ENCODE results near the gene GJA4.

The GJA4 gene

GRCh38 chr1:34792868-34793727 is at the start of gene GJA4:
GJA4 (plus strand) TSS chr1:34792999; CDS start chr1:34794214, 1,215 bp downstream.
- no peak within 1 kb of the TSS for H3K4me3 ChIP-seq (ENCODE audit: low read depth, low read length)
- no peak for TF ChIP-seq CTCF (IDR thresholded peaks at IDR 0.05; ENCODE audit: insufficient read depth, low read depth, low read length, missing control alignments)
- no peak for DNase-seq (ENCODE audit: low read depth)

DNA sequence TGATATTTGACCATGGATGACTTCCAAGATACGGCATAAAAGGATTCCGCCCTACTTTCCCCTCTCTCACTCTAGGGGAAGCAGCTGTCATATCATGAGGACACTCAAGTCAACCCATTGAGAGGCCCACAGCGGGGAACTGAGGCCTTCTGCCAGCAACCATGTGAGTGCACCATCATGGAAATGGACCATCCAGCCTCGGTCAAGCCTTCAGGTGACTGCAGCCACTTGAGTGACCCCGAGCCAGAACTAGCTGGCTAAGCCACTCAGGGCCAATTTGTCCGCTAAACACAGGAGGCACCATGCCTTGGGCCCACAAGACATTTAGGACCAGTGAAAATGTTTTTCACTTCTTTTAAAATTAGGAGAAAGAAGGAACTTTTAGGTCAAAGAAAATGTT is 49.0 kb upstream of the GJA4 start:
- DNase-seq (ENCODE audit: low read depth) = no peak
- no peak for TF ChIP-seq CTCF (IDR thresholded peaks at IDR 0.05; ENCODE audit: insufficient read depth, low read depth, low read length, missing control alignments)
- H3K4me3 ChIP-seq (ENCODE audit: low read depth, low read length) = no peak overlapping the region

DNA sequence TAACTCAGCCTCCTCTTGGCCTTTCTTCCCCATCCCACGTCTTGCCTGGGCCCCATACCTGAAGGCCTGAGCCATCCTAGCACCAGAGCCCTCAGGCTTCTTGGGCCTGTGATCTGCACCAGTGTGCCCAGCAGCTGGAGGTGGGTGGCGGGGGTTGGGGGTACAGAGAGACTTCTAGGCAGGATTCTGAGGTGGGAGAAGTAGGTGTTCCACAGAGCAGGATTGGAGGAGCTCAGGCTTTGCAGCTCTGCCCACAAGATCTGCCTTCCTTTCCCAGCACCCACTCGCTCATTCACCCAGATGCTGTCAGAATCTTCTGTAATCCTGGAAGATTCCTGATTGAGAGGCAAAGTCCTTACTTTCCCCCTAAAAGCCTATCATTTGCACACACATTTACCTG is 47.9 kb upstream of the GJA4 start:
- DNase-seq (ENCODE audit: low read depth) = no peak
- H3K4me3 ChIP-seq (ENCODE audit: low read depth, low read length) = no peak overlapping the region
- no peak for TF ChIP-seq CTCF (IDR thresholded peaks at IDR 0.05; ENCODE audit: insufficient read depth, low read depth, low read length, missing control alignments)

DNA sequence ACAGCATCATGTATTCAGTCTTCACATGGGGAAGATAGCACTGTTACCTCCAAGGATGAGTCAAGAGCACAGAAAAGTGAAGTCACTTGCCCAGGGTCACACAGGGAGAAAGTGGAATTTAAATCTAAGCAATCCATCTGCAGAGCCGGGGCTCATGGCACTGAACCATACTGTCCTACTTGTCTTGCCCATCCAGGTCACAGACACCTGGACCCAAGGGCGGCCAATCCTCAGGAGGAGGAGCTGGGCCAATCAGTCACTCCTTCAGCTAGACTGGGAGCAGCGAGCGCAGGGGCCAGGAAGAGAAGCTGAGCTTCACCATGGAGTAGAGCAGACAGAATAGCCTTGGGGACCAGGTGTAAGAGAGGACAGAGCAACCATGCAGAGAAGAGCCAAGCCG is 47.1 kb upstream of the GJA4 start:
- TF ChIP-seq CTCF (IDR thresholded peaks at IDR 0.05; ENCODE audit: insufficient read depth, low read depth, low read length, missing control alignments) = no peak
- no peak for DNase-seq (ENCODE audit: low read depth)
- H3K4me3 ChIP-seq (ENCODE audit: low read depth, low read length) = no peak overlapping the region

DNA sequence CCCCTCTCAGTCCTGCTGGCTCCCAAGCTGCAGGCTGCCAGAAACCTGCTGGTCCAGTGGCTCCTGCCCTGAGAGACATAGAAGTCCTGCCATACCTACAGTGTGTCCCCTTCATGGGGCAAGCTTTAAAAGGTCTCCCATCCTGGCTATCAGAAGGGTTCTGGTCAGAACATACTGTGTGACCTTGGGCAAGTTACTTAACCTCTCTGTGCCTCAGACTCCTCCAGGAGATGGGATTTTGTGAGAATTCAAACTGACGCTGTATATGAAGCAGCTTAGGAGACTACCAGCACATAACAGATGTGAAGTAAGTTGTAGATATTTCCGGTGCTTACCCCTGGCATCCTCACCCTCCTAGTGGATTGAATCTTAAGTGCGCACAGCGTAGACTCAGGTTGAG is 46.7 kb upstream of the GJA4 start:
- TF ChIP-seq CTCF (IDR thresholded peaks at IDR 0.05; ENCODE audit: insufficient read depth, low read depth, low read length, missing control alignments) = no peak
- H3K4me3 ChIP-seq (ENCODE audit: low read depth, low read length) = no peak overlapping the region
- DNase-seq (ENCODE audit: low read depth) = no peak

GRCh38 chr1:34746785-34747637 is 45.8 kb upstream of the GJA4 start:
- no peak for DNase-seq (ENCODE audit: low read depth)
- no peak for TF ChIP-seq CTCF (IDR thresholded peaks at IDR 0.05; ENCODE audit: insufficient read depth, low read depth, low read length, missing control alignments)
- no peak overlapping the region for H3K4me3 ChIP-seq (ENCODE audit: low read depth, low read length)

Measured in GM12865 (cell line).